Caco-2 (cell line): ENCODE results near the gene ABCC9. TPM values are rescaled to one million over a fixed set of nuclear protein-coding genes. Genes with fewer than 3 reads are reported as not detected.

Experiments
- BruUV-seq: library from RNA; stranded (reverse); fragments of 400-500 nt; replicated peaks from 2 replicates; lab custom pipeline; 2021; lab: Mats Ljungman, UMichigan
- CTCF ChIA-PET: fragments of 300-600 bp; sonication (Branson Sonifier 250); formaldehyde crosslinking; loops from one replicate; lab custom pipeline; 2022; ENCODE audit warnings: antibody characterized with exemption; lab: Charles Lee
- POLR2A ChIA-PET: fragments of 300-600 bp; sonication (Branson Sonifier 250); formaldehyde crosslinking; loops from one replicate; lab custom pipeline; 2022; ENCODE audit warnings: antibody characterized with exemption; lab: Charles Lee
- DNase-seq, 2 experiments: peaks; one replicate each; pipeline versions ENCODE4 v3.0.0 to v3.0.0-alpha.2; 2020 to 2022
- H3K27me3 ChIP-seq: replicated peaks from 2 replicates; pipeline ENCODE4 v1.6.0; 2011; ENCODE audit warnings: low read length; ENCODE audit not compliant: control insufficient read depth, insufficient read depth
- H3K36me3 ChIP-seq: 2 replicates; pipeline ENCODE4 v1.5.1; 2011; ENCODE audit warnings: low read length; ENCODE audit not compliant: control insufficient read depth, insufficient read depth
- H3K4me1 ChIP-seq: fragments of 250-450 bp; sonication (Bioruptor Pico); 2 replicates; pipeline ENCODE4 v1.5.1; 2020; ENCODE audit warnings: mild to moderate bottlenecking
- H3K4me3 ChIP-seq: 2 replicates; pipeline ENCODE4 v1.5.1; 2011; ENCODE audit warnings: low read depth, mild to moderate bottlenecking, control low read depth, low read length
- H3K9me3 ChIP-seq: fragments of 250-450 bp; sonication (Bioruptor Pico); 2 replicates; pipeline ENCODE4 v1.5.1; 2020; ENCODE audit warnings: mild to moderate bottlenecking, moderate library complexity
- H3K27ac Mint-ChIP-seq: one replicate; pipeline ENCODE4 v1.8.0; 2022; ENCODE audit warnings: mixed read lengths; ENCODE audit not compliant: unreplicated experiment
- H3K27me3 Mint-ChIP-seq: one replicate; pipeline ENCODE4 v1.8.0; 2022; ENCODE audit warnings: mixed read lengths; ENCODE audit not compliant: insufficient read depth, unreplicated experiment
- H3K36me3 Mint-ChIP-seq: one replicate; pipeline ENCODE4 v1.8.0; 2022; ENCODE audit warnings: mild to moderate bottlenecking, mixed read lengths; ENCODE audit not compliant: insufficient read depth, unreplicated experiment
- H3K4me1 Mint-ChIP-seq: one replicate; pipeline ENCODE4 v1.8.0; 2022; ENCODE audit warnings: low read depth, mixed read lengths; ENCODE audit not compliant: unreplicated experiment
- H3K4me3 Mint-ChIP-seq: one replicate; pipeline ENCODE4 v1.8.0; 2022; ENCODE audit warnings: mild to moderate bottlenecking, moderate library complexity, mixed read lengths; ENCODE audit not compliant: unreplicated experiment
- H3K9me3 Mint-ChIP-seq: one replicate; pipeline ENCODE4 v1.8.0; 2022; ENCODE audit warnings: mixed read lengths; ENCODE audit not compliant: unreplicated experiment
- CTCF ChIP-seq, 2 experiments: fragments of 200-600 bp in 1 of 2; IDR thresholded peaks; 1 replicate in 1 of 2; 2 replicates in 1 of 2; pipeline versions ENCODE4 v1.5.1 to v1.8.0; 2011 to 2022; ENCODE audit warnings: antibody characterized with exemption in 1 of 2, control low read depth in 1 of 2, inconsistent platforms in 1 of 2, low read depth in 1 of 2, low read length in 1 of 2, mild to moderate bottlenecking in 1 of 2, moderate library complexity in 1 of 2; ENCODE audit not compliant: insufficient read depth in 1 of 2, severe bottlenecking in 1 of 2, unreplicated experiment in 1 of 2
- intact Hi-C: fragments of 100-400 bp; cut with micrococcal nuclease; formaldehyde crosslinking; loops from one replicate; pipeline ENCODE4 v1.10.0; 2022; ENCODE audit not compliant: unreplicated experiment
- total RNA-seq: library from RNA; stranded (reverse); gene quantifications from 2 replicates; pipeline ENCODE4 v1.2.3, GENCODE V29; 2022

Gene ABCC9
- total RNA-seq, 1 experiment from 2014 or later: 130 TPM

- BruUV-seq: no TSS peak
- intact Hi-C loops: loop anchor here (1.0 to 5.0 kb wide), 4 partner anchors 26 to 168 kb away; no protein-coding TSS in a partner anchor
- no peaks in the 10 kb centered on the region for H3K9me3 ChIP-seq
- Mint-ChIP-seq H3K27ac (peak within 1 kb of the TSS; percentile 41), H3K27me3 (no peaks in the 10 kb centered on the region), H3K9me3 (no peaks in the 10 kb centered on the region), H3K36me3 (peaks cover 42% of the 10 kb centered on the region), H3K4me3 (peak within 1 kb of the TSS; percentile 76), H3K4me1 (peaks cover 55% of the 10 kb centered on the region)
- ChIA-PET POLR2A (interaction anchor here (0.6 to 1.6 kb wide), 18 partner anchors 10 to 1486 kb away, joined by 3 to 29 read pairs (median 5); partner anchors contain the start of gene ABCC9), CTCF (interaction anchor here (0.6 to 2.8 kb wide), 11 partner anchors 10 to 455 kb away, joined by 3 to 24 read pairs (median 5); no protein-coding TSS in a partner anchor)
- TF ChIP-seq CTCF (IDR thresholded peaks at IDR 0.05; ENCODE audit: insufficient read depth in 1 of 2, low read depth in 1 of 2, low read length in 1 of 2, severe bottlenecking in 1 of 2, unreplicated experiment in 1 of 2): no peak
- peak; percentile 94 to 96 for DNase-seq
- H3K36me3 ChIP-seq: no peaks in the 10 kb centered on the region; the same call in 1 of the 2 replicates
- H3K4me1 ChIP-seq: peaks cover 46% of the 10 kb centered on the region
- peak within 1 kb of the TSS; percentile 88 for H3K4me3 ChIP-seq
- H3K27me3 ChIP-seq: no peaks in the 10 kb centered on the region
These were observed 166.7 kb downstream of the ABCC9 start, which contains the start of gene KCNJ8 for GRCh38 chr12:21774358-21775132. Gene KCNJ8, minus strand, starts transcription at chr12:21774706. Its CDS starts 1,090 bp downstream, at chr12:21773616.

GRCh38 chr12:21773806-21774205 lies 167.4 kb downstream of the ABCC9 start:
- Histone ChIP-seq H3K27me3 (no peaks in the 10 kb centered on the region), H3K4me3 (peak overlapping the region; percentile 88), H3K9me3 (no peaks in the 10 kb centered on the region), H3K4me1 (peaks cover 40% of the 10 kb centered on the region), H3K36me3 (peaks cover under 1% of the 10 kb centered on the region; the same call in 1 of the 2 replicates)
- TF ChIP-seq CTCF (IDR thresholded peaks at IDR 0.05; ENCODE audit: insufficient read depth in 1 of 2, low read depth in 1 of 2, low read length in 1 of 2, severe bottlenecking in 1 of 2, unreplicated experiment in 1 of 2): no peak
- no TSS peak for BruUV-seq
- H3K27ac Mint-ChIP-seq: peak overlapping the region; percentile 41
- ChIA-PET CTCF (interaction anchor here (1.3 to 2.8 kb wide), 7 partner anchors 40 to 216 kb away, joined by 3 to 24 read pairs (median 4); no protein-coding TSS in a partner anchor), POLR2A (interaction anchor here (0.7 to 1.6 kb wide), 4 partner anchors 28 to 1487 kb away, joined by 3 to 29 read pairs (median 12); partner anchors contain the start of gene ABCC9)
- no peaks in the 10 kb centered on the region for H3K27me3 Mint-ChIP-seq
- peaks cover 52% of the 10 kb centered on the region for H3K4me1 Mint-ChIP-seq
- H3K4me3 Mint-ChIP-seq: peak overlapping the region; percentile 76
- peaks cover 49% of the 10 kb centered on the region for H3K36me3 Mint-ChIP-seq
- intact Hi-C loops: loop anchor here (1.0 to 5.0 kb wide), 6 partner anchors 27 to 216 kb away; no protein-coding TSS in a partner anchor
- no peak for DNase-seq
- no peaks in the 10 kb centered on the region for H3K9me3 Mint-ChIP-seq

- intact Hi-C loops: loop anchor here (1.0 to 5.0 kb wide), 3 partner anchors 75 to 217 kb away; no protein-coding TSS in a partner anchor
- Mint-ChIP-seq H3K4me3 (peak overlapping the region; percentile 76), H3K9me3 (no peaks in the 10 kb centered on the region), H3K4me1 (peaks cover 51% of the 10 kb centered on the region), H3K27me3 (no peaks in the 10 kb centered on the region), H3K36me3 (peaks cover 54% of the 10 kb centered on the region), H3K27ac (peak overlapping the region; percentile 41)
- Histone ChIP-seq H3K9me3 (no peaks in the 10 kb centered on the region), H3K27me3 (no peaks in the 10 kb centered on the region), H3K4me1 (peaks cover 35% of the 10 kb centered on the region), H3K4me3 (peak overlapping the region; percentile 88), H3K36me3 (peaks cover 2% of the 10 kb centered on the region; the same call in 1 of the 2 replicates)
- no TSS peak for BruUV-seq
- CTCF ChIA-PET: interaction anchor here (1.3 to 2.8 kb wide), 7 partner anchors 41 to 245 kb away, joined by 3 to 24 read pairs (median 4); no protein-coding TSS in a partner anchor
- peak; percentile 88 to 89 for DNase-seq
- POLR2A ChIA-PET: interaction anchor here (0.9 kb wide), 1 partner anchor 9 kb away, joined by 3 read pairs; no protein-coding TSS in a partner anchor
- TF ChIP-seq CTCF (IDR thresholded peaks at IDR 0.05; ENCODE audit: insufficient read depth in 1 of 2, low read depth in 1 of 2, low read length in 1 of 2, severe bottlenecking in 1 of 2, unreplicated experiment in 1 of 2): peak; percentile 76 to 87
These were observed 167.9 kb downstream of the ABCC9 start for GRCh38 chr12:21773263-21773741.
